Colonic mucosa (tissue), 4 donors: ENCODE measurements around the gene TSC22D4. TPM values are rescaled to one million over a fixed set of nuclear protein-coding genes. Genes with fewer than 3 reads are reported as not detected.
"Not testable (repeated sequence)": the region's sequence is repeated elsewhere in the genome, so short reads cannot be mapped to it uniquely, and the experiment has no call there.

Source experiments
- DNase-seq: peaks from one replicate; pipeline ENCODE4 v3.0.0-alpha.2; 2020
- H3K27ac ChIP-seq: fragments of 200-600 bp; one replicate; pipeline ENCODE4 v1.8.0; 2021
- H3K27me3 ChIP-seq: fragments of 200-600 bp; one replicate; pipeline ENCODE4 v1.8.0; 2021
- H3K36me3 ChIP-seq: fragments of 200-600 bp; one replicate; pipeline ENCODE4 v1.8.0; 2021
- H3K4me1 ChIP-seq: fragments of 200-600 bp; one replicate; pipeline ENCODE4 v1.8.0; 2021; ENCODE audit warnings: mild to moderate bottlenecking
- H3K4me3 ChIP-seq: fragments of 200-600 bp; one replicate; pipeline ENCODE4 v1.8.0; 2021
- H3K9ac ChIP-seq, 2 donors: one replicate each; pipeline ENCODE4 v1.7.0; 2013; ENCODE audit warnings: control low read depth in 2 of 2, low read depth in 2 of 2, low read length in 2 of 2
- H3K9me3 ChIP-seq: fragments of 200-600 bp; one replicate; pipeline ENCODE4 v1.8.0; 2021
- CTCF ChIP-seq: fragments of 200-600 bp; IDR thresholded peaks from one replicate; pipeline ENCODE4 v1.8.0; 2022; ENCODE audit warnings: antibody characterized with exemption, mild to moderate bottlenecking
- intact Hi-C: fragments of 100-400 bp; cut with DNase I; formaldehyde crosslinking; loops from one replicate; pipeline ENCODE4 v1.14.1; 2022
- total RNA-seq, 2 donors: library from RNA; stranded (reverse); fragmentation: NEBNext Ultra II Directional in 1 of 2; extraction: Animal tissue kit (Norgen Biotek cat#: 25700) in 1 of 2; gene quantifications; one replicate each; pipeline ENCODE4 v1.2.1, GENCODE V29; 2021
- donor health status: healthy.
- donor health status: DM: no; HTN: no; CAD: no.
- donor health status: DM: no; HTN: no; CAD: no.

Gene TSC22D4
- total RNA-seq: 10 to 100 TPM; 56.1 to 56.3 TPM

- H3K4me3 ChIP-seq: peak within 1 kb of the TSS; percentile 83
- H3K4me1 ChIP-seq: peaks cover 19% of the 10 kb centered on the region
- peak within 1 kb of the TSS; percentile 93 to 97 for H3K9ac ChIP-seq
- intact Hi-C loops: no loop called here
- H3K27me3 ChIP-seq: no peaks in the 10 kb centered on the region
- H3K27ac ChIP-seq: peak within 1 kb of the TSS; percentile 87
- DNase-seq: peak; percentile 98
- H3K9me3 ChIP-seq: no peaks in the 10 kb centered on the region
- H3K36me3 ChIP-seq: peaks cover 4% of the 10 kb centered on the region
- no peak for TF ChIP-seq CTCF
These were observed at the start of gene TSC22D4 for GRCh38 chr7:100478958-100479660. TSS of gene TSC22D4 (minus strand) at chr7:100479214. CDS start at chr7:100478038, 1,176 bp downstream.

GRCh38 chr7:100528108-100528866, 49.3 kb upstream of the TSC22D4 start:
- H3K4me1 ChIP-seq, H3K27ac ChIP-seq, intact Hi-C loops, H3K9ac ChIP-seq, H3K4me3 ChIP-seq, H3K36me3 ChIP-seq, H3K27me3 ChIP-seq, H3K9me3 ChIP-seq, DNase-seq: not testable (repeated sequence)

GRCh38 chr7:100523192-100523591, 44.2 kb upstream of the TSC22D4 start:
- H3K27ac ChIP-seq, H3K36me3 ChIP-seq, H3K9ac ChIP-seq, H3K9me3 ChIP-seq, H3K4me1 ChIP-seq, DNase-seq, H3K27me3 ChIP-seq, H3K4me3 ChIP-seq, intact Hi-C loops: not testable (repeated sequence)

- H3K9ac ChIP-seq, DNase-seq, H3K36me3 ChIP-seq, H3K27ac ChIP-seq, H3K9me3 ChIP-seq, H3K27me3 ChIP-seq, H3K4me3 ChIP-seq, H3K4me1 ChIP-seq, intact Hi-C loops: not testable (repeated sequence)
These were observed 43.0 kb upstream of the TSC22D4 start for GRCh38 chr7:100521909-100522593.

- DNase-seq: no peak
- Histone ChIP-seq H3K9me3 (no peaks in the 10 kb centered on the region), H3K9ac (no peak overlapping the region), H3K4me3 (no peak overlapping the region), H3K27ac (no peak overlapping the region), H3K27me3 (no peaks in the 10 kb centered on the region), H3K36me3 (no peaks in the 10 kb centered on the region), H3K4me1 (no peaks in the 10 kb centered on the region)
- no peak for TF ChIP-seq CTCF
- intact Hi-C loops: no loop called here
These were observed 42.1 kb upstream of the TSC22D4 start for GRCh38 chr7:100521076-100521475.

- H3K9ac ChIP-seq: no peak overlapping the region
- no peak for DNase-seq
- TF ChIP-seq CTCF: no peak
- intact Hi-C loops: no loop called here
- no peak overlapping the region for H3K4me3 ChIP-seq
- H3K27ac ChIP-seq: no peak overlapping the region
- no peaks in the 10 kb centered on the region for H3K27me3 ChIP-seq
- H3K9me3 ChIP-seq: no peaks in the 10 kb centered on the region
- no peaks in the 10 kb centered on the region for H3K36me3 ChIP-seq
- H3K4me1 ChIP-seq: no peaks in the 10 kb centered on the region
These were observed 41.1 kb upstream of the TSC22D4 start for GRCh38 chr7:100520138-100520537.
